CD4-positive, alpha-beta T cell (primary cell): Measurements from ENCODE around the gene SPAG9. TPM values are rescaled to one million over a fixed set of nuclear protein-coding genes. Genes with fewer than 3 reads are reported as not detected.

Experiments
- ATAC-seq: fragments of 200-7000 bp; cut with Tn5 transposase; one replicate; pipeline ENCODE4 v1.10.0; 2022; ENCODE audit warnings: mild to moderate bottlenecking; ENCODE audit not compliant: poor library complexity
- CTCF ChIA-PET: fragments of 350-600 bp; sonication (Branson Sonifier 250); formaldehyde crosslinking; loops from one replicate; lab custom pipeline; 2021; ENCODE audit warnings: antibody characterized with exemption, inconsistent platforms; lab: Charles Lee
- POLR2A ChIA-PET: fragments of 350-600 bp; sonication (Branson Sonifier 250); formaldehyde crosslinking; loops from one replicate; lab custom pipeline; 2021; ENCODE audit warnings: antibody characterized with exemption, inconsistent platforms; lab: Charles Lee
- DNase-seq, 14 experiments: peaks; one replicate each; pipeline ENCODE4 v3.0.0-alpha.2; 2013 to 2020; ENCODE audit warnings: mixed read lengths in 2 of 14
- H3K27ac ChIP-seq, 2 donors: one replicate each; pipeline versions ENCODE4 v1.5.1 to v1.7.0; 2013; ENCODE audit warnings: low read length in 2 of 2, low read depth in 1 of 2, mild to moderate bottlenecking in 1 of 2
- H3K27me3 ChIP-seq, 2 experiments: 1 replicate in 1 of 2; 2 replicates in 1 of 2; pipeline versions ENCODE4 v1.6.1 to v1.7.0; 2013; ENCODE audit warnings: low read length in 2 of 2, control low read depth in 1 of 2, mild to moderate bottlenecking in 1 of 2, moderate library complexity in 1 of 2; ENCODE audit not compliant: insufficient read depth in 2 of 2, control insufficient read depth in 1 of 2
- H3K36me3 ChIP-seq: one replicate; pipeline ENCODE4 v1.6.1; 2013; ENCODE audit warnings: low read length, control low read depth; ENCODE audit not compliant: insufficient read depth
- H3K4me1 ChIP-seq: one replicate; pipeline ENCODE4 v1.6.1; 2013; ENCODE audit warnings: low read length, control low read depth; ENCODE audit not compliant: insufficient read depth
- H3K4me3 ChIP-seq: one replicate; pipeline ENCODE4 v1.5.1; 2013; ENCODE audit warnings: mild to moderate bottlenecking, low read length, moderate library complexity
- H3K9me3 ChIP-seq, 2 experiments: 1 replicate in 1 of 2; 2 replicates in 1 of 2; pipeline versions ENCODE4 v1.6.1 to v1.7.0; 2013; ENCODE audit warnings: low read length in 2 of 2, mild to moderate bottlenecking in 2 of 2, control low read depth in 1 of 2, moderate library complexity in 1 of 2; ENCODE audit not compliant: control insufficient read depth in 1 of 2, insufficient read depth in 1 of 2
- H3K27ac Mint-ChIP-seq: one replicate; pipeline ENCODE4 v1.8.0; 2020; ENCODE audit warnings: mixed read lengths
- H3K27me3 Mint-ChIP-seq: one replicate; pipeline ENCODE4 v1.8.0; 2021; ENCODE audit warnings: mixed read lengths
- H3K36me3 Mint-ChIP-seq: one replicate; pipeline ENCODE4 v1.8.0; 2021; ENCODE audit warnings: low read depth, mixed read lengths
- H3K4me1 Mint-ChIP-seq: one replicate; pipeline ENCODE4 v1.8.0; 2021; ENCODE audit warnings: low read depth, mixed read lengths
- H3K4me3 Mint-ChIP-seq: one replicate; pipeline ENCODE4 v1.8.0; 2020; ENCODE audit warnings: mild to moderate bottlenecking, mixed read lengths
- H3K9me3 Mint-ChIP-seq: one replicate; pipeline ENCODE4 v1.8.0; 2020; ENCODE audit warnings: mixed read lengths
- CTCF ChIP-seq: fragments of 200-600 bp; IDR thresholded peaks from one replicate; pipeline ENCODE4 v1.8.0; 2022; ENCODE audit warnings: antibody characterized with exemption, mild to moderate bottlenecking
- intact Hi-C, 2 experiments: fragments of 100-400 bp; cut with DNase I in 1 of 2; cut with micrococcal nuclease in 1 of 2; formaldehyde crosslinking; loops; one replicate each; pipeline versions ENCODE4 v1.15.1 to v1.9.0; 2023 to 2025; cut with DNase I, micrococcal nuclease
- total RNA-seq, 174 experiments: library from RNA in 2 of 174; stranded (reverse) in 2 of 174; gene quantifications; one replicate each; pipeline ENCODE4 v1.2.3 and lab custom pipeline; 2021 to 2026

Gene SPAG9
- total RNA-seq, 2 experiments from 2014 or later, result 60.2 to 64.6 TPM

- Histone ChIP-seq H3K27ac (no peak overlapping the region), H3K27me3 (no peaks in the 10 kb centered on the region), H3K4me1 (peaks cover 4% of the 10 kb centered on the region), H3K4me3 (no peak overlapping the region), H3K36me3 (peaks cover 76% of the 10 kb centered on the region), H3K9me3 (no peaks in the 10 kb centered on the region)
- ATAC-seq (no peak), DNase-seq (no peak)
- peaks cover 19% of the 10 kb centered on the region for H3K4me1 Mint-ChIP-seq
- no peaks in the 10 kb centered on the region for H3K9me3 Mint-ChIP-seq
- peaks cover 95% of the 10 kb centered on the region for H3K36me3 Mint-ChIP-seq
- H3K27ac Mint-ChIP-seq, result no peak overlapping the region
- CTCF ChIA-PET, result no interaction called here
- H3K4me3 Mint-ChIP-seq, result no peak overlapping the region
- POLR2A ChIA-PET, result no interaction called here
- H3K27me3 Mint-ChIP-seq, result no peaks in the 10 kb centered on the region
- intact Hi-C loops, result loop anchor here in 1 of 2 experiments (10.0 kb wide), 1 partner anchor 54 kb away; no protein-coding TSS in a partner anchor
- no peak for TF ChIP-seq CTCF
These were observed 139.4 kb downstream of the SPAG9 start for GRCh38 chr17:50981279-50981678.

GRCh38 chr17:50979524-50979927 is 141.1 kb downstream of the SPAG9 start:
- ChIA-PET CTCF (no interaction called here), POLR2A (interaction anchor here (0.6 kb wide), 1 partner anchor 128 kb away, joined by 3 read pairs; no protein-coding TSS in a partner anchor)
- Mint-ChIP-seq H3K36me3 (peaks cover 94% of the 10 kb centered on the region), H3K4me1 (peaks cover 19% of the 10 kb centered on the region), H3K27me3 (no peaks in the 10 kb centered on the region), H3K9me3 (no peaks in the 10 kb centered on the region), H3K4me3 (no peak overlapping the region), H3K27ac (no peak overlapping the region)
- Histone ChIP-seq H3K4me1 (peaks cover 4% of the 10 kb centered on the region), H3K27ac (no peak overlapping the region), H3K36me3 (peaks cover 76% of the 10 kb centered on the region), H3K9me3 (no peaks in the 10 kb centered on the region), H3K4me3 (no peak overlapping the region), H3K27me3 (no peaks in the 10 kb centered on the region)
- intact Hi-C loops, result no loop called here
- ATAC-seq (no peak), DNase-seq (no peak)
- TF ChIP-seq CTCF, result no peak

- H3K27ac ChIP-seq, result no peak overlapping the region
- TF ChIP-seq CTCF, result no peak
- peaks cover 94% of the 10 kb centered on the region for H3K36me3 Mint-ChIP-seq
These were observed 143.0 kb downstream of the SPAG9 start for GRCh38 chr17:50977487-50978159.

More at GRCh38 chr17:50977487-50978159, 143.0 kb downstream of the SPAG9 start:
- POLR2A ChIA-PET, result no interaction called here
- Mint-ChIP-seq H3K4me3 (no peak overlapping the region), H3K27me3 (no peaks in the 10 kb centered on the region), H3K9me3 (no peaks in the 10 kb centered on the region), H3K4me1 (peaks cover 19% of the 10 kb centered on the region), H3K27ac (peak overlapping the region; percentile 38)
- CTCF ChIA-PET, result interaction anchor here (1.2 kb wide), 1 partner anchor 176 kb away, joined by 4 read pairs; the partner anchor contains the start of gene NME1
- H3K4me3 ChIP-seq, result no peak overlapping the region
- intact Hi-C loops, result no loop called here
- no peaks in the 10 kb centered on the region for H3K9me3 ChIP-seq
- H3K36me3 ChIP-seq, result peaks cover 79% of the 10 kb centered on the region
- no peaks in the 10 kb centered on the region for H3K27me3 ChIP-seq
- ATAC-seq (no peak), DNase-seq (no peak)
- H3K4me1 ChIP-seq, result peaks cover 4% of the 10 kb centered on the region
